Activated CD4-positive, alpha-beta T cell treated with anti-CD3 and anti-CD28 coated beads, Interleukin-2, amount 50 U/mL, for 24 hours (primary cell): ENCODE results near the gene CDH6.

ENCODE experiments used
- DNase-seq, 2 donors: peaks; one replicate each; pipeline ENCODE4 v3.0.0-alpha.2; 2020; ENCODE audit warnings: low read depth in 1 of 2, low spot score in 1 of 2

CDH6 gene

GRCh38 chr5:31196309-31196708 lies 2.8 kb downstream of the CDH6 start:
- DNase-seq = no peak

DNA sequence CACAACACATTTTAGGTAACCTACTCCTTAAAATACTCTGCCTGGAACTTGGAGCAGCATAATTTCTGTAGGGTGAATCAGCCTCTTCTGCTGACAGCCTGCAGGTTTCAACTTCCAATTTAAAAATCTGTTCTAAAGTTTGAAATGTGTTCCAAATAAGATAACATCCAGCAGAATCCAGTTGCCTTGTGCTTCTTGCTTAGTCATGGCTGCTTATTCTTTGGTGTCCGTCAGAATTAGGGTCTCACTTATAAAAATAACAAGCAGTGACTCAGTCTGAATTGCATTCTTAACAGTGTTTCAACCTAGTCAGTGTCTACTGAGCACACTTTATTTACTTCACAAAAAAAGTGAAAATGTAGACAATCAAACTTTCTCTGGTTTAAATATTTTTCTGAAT lies 3.7 kb downstream of the CDH6 start:
- DNase-seq = no peak

DNA sequence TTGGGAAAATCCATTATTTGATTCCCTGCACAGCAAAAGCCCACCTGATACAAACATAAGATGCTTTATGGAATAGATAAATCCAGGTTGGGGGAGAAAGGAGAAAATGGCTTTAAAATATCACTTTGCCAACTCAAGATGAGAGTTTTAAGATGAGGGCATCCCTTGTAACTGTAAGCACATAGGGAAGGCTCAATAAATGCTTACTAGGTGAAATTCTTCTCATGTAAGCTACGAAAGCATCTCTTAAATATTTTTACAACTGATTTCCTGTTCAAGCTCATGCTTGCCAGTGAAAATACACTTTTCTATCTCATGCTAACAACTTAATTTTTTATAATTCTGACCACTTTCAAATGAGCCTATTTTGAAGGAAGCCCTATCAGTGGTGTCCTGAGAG lies 11.5 kb downstream of the CDH6 start:
- no peak for DNase-seq

DNA sequence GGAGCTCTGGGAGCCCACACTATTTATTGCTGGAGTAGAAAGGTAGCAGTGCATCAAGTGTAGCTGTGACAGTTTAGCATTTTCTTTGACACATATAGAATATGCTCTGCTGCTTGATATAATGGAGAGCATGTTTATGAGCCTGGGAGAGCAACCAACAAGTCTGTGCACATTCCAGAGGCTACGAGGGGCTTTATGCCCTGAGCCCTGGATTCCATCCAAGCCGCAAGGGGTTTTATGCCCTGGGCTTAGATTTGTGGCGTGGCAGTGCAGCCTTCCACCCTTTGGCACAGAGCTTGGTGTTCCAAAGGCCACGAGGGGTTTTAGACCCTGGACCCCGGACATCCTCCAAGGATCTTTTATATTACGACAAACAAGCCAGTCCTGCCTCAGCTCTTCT lies 14.6 kb downstream of the CDH6 start:
- no peak for DNase-seq

DNA sequence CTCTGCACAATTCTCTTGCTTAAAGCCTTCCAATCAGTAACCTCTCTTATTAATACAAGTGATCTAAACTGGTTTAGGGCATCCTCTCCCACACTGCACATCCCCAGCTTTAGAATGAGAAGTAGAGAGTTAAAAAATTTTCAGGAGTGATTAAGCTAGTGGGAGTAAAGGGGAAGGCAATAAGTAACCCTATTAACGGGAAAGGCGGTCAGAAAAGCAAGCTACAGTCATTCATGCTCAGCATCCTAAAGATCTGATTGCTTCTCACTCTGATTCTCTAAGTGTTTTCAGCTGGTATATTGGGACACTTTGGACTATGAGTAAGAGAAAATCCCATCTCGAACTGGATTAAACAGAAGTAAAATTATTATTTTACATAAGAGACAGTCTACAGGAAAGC lies 15.8 kb downstream of the CDH6 start:
- no peak for DNase-seq

- DNase-seq = no peak
Observed at GRCh38 chr5:31211098-31211497, 17.6 kb downstream of the CDH6 start.

GRCh38 chr5:31213257-31213656 lies 19.8 kb downstream of the CDH6 start:
- no peak for DNase-seq

- no peak for DNase-seq
Observed at GRCh38 chr5:31213705-31214121, 20.2 kb downstream of the CDH6 start.

DNA sequence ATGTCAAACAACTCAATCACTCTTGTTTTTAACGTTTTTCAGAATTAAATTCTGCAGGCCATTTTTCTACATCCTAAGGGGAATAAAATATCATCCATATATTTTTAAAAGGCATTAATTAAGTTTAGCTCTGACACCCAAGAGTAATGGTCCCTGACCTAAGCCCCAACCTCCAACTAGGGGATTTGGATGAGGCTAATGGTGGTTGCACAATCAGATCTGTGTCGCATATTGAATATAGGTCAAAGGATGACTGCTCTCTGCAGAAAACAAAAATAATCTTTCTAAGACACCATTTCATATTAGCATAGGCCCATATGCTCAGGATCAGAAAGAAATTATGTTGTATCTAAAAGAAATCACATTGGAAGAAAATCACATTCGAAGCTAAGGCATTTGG lies 20.7 kb downstream of the CDH6 start:
- DNase-seq = no peak

DNA sequence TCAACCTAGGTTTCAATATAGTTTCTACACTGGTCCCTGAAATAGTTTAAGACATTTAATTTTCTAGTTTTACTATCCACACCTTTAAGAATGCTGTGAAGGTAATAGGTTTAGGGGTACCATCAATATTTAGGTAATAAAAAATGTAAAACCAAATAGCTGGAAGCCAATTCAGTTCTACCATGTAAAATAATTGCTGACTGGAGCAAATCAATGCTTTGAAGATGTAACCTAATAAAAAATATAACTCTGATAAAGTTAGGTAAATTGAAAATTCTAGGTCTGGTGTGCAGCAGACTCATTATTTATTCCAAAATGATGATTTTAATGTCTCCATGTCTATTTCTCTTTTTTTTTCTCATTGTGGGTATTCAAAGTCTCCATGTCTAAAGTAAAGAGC lies 21.8 kb downstream of the CDH6 start:
- no peak for DNase-seq

DNA sequence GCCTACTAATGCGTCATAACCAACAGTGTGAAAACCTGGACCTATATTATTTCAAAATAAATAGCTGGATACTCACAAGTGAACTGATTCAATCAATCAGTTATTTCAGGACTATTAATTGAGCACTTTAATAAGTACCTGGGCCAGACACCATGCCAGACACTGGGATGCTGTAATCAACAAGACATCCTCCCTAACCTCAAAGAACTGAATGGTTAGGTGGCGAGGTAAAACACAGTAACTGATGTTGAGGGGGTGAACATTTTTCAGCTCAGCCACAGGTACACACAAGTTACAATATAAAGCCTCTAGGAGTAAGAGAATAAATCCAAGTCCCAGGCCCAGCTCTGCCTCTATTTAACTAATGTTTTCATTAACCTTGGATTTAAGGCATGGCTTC lies 24.0 kb downstream of the CDH6 start:
- DNase-seq = no peak

GRCh38 chr5:31218978-31219377 lies 25.5 kb downstream of the CDH6 start:
- DNase-seq = no peak

DNA sequence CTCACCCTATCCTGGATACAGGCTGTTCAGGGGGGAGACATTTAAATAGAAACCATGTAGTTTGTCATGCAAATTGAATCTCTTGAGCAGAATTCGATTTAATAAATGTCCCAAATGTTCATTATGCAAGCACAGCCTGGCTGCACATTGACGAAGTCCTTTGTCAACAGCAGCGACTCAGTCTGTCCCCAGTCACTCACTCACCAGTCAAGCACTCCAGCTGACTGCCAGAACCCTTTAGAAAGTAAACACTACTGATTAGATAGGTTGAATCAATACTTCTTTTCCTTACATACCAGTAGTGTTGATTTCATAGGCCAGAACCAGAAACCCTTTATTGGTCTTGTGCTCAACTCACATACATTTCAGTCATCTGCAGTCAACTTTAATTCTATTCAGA lies 27.5 kb downstream of the CDH6 start:
- no peak for DNase-seq

GRCh38 chr5:31225118-31225517 lies 31.6 kb downstream of the CDH6 start:
- no peak for DNase-seq

DNA sequence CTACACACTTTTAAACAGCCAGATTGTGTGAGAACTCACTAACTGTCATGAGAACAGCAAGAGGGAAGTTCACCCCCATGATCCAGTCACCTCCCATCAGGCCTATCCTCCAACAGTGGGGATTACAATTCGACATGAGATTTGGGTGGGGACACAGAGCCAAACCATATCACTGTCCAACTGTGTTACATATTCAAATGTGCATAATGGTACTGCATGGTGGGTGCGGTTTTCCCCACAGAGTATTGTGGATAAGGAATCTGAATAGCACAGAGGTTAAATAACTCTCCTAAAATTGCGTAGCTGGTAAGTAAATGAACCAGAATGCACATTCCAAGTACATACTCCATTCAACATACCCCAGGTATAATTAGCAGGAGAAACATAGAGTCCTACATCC lies 32.1 kb downstream of the CDH6 start:
- DNase-seq = no peak

DNA sequence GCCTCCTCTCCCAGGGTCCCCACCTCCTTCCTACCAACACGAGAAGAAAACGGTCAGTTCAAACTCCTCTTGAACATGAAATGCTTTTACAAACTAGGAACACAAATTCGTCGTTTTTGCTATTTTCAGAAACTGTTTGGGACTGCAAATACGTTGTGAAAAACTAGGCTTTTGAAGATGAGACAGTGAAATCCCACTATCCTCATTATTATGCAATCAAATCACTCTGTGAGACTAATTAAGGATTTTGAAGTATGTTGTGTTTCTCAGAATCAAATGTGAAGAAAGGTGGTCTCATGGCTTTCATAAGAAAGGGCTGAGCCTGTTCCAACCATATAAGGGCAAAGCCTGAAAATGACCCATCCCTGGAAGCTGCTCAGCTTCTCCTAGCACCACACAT lies 33.2 kb downstream of the CDH6 start:
- no peak for DNase-seq

GRCh38 chr5:31229266-31229665 lies 35.8 kb downstream of the CDH6 start:
- no peak for DNase-seq

GRCh38 chr5:31231177-31231838 lies 37.8 kb downstream of the CDH6 start:
- no peak for DNase-seq

DNA sequence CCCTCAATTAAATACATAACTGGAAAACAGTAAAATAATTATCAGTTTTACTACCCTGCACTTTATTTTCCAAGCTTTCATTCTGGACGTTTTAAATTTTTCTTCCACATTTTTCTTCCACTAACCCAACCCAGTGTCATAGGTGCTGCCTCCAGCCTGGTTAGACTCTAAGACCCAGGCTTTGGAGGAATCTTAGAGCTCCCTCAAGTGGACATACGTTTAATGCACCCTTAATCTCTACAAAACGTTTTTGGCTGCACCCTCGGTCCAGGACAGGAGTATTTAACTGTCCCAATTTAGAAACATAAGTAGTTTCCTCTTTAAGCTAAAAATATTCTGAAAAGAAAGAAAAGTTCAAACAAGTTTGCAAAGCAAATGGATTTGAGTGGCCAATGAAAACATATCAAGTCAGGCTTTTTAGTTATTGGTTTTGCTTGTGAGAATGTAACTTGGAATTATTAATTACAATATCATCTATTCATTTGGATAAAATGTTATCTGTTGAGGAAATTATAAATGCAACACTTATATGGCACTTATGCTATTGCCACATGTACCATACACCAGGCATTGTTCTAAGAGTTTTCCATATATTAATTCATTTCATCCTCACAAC lies 38.9 kb downstream of the CDH6 start:
- no peak for DNase-seq

GRCh38 chr5:31235381-31235780 lies 41.9 kb downstream of the CDH6 start:
- DNase-seq = no peak

DNA sequence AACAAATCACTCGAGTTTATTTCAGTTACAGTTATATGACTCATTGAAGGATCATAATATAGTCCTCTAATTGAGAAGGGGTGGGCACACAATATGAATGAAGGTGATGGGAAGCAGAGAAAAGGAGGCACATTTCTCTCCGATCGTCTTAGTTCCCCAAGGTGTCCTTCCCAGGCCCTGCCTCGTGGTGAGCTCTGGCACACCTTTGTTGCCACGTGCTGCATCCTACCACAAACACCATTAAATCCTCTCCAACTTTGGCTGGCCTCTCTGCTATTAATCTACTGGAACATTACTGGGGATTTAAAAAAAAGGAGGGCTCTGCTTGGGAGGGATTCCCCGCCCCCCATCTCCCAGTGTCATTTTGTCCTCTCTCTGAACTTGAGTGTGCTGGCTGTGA lies 42.9 kb downstream of the CDH6 start:
- DNase-seq = no peak

GRCh38 chr5:31237174-31237573 lies 43.7 kb downstream of the CDH6 start:
- DNase-seq = no peak

DNA sequence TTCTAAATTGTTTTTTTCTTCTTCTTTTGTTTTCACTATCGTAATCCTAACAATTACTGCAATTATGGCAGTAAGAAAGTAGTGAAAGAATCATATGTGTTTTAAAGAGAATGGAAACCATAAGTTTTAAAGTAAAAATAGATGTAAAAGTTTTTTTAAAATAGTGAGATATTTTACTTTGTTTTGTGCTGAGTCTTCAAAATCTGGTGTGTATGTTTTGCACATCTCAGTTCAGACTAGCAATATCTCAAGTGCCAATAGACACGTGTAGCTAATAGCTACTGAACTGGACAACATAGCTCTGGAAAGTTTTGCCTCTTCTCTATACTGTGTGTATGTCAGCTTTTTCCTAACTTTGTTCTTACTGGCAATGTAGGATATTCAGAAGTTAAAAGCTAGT lies 45.0 kb downstream of the CDH6 start:
- no peak for DNase-seq
